Peyer's patch (tissue), 4 donors: ENCODE results near the gene GRWD1. TPM values are rescaled to one million over a fixed set of nuclear protein-coding genes. Genes with fewer than 3 reads are reported as not detected.
A peak's percentile ranks its signal among the peaks of the same experiment; 100 is the strongest.

Source experiments
- DNase-seq, 3 donors: peaks; one replicate each; pipeline ENCODE4 v3.0.0-alpha.2; 2017 to 2019
- H3K27ac ChIP-seq, 4 donors: fragments of 200-600 bp; sonication (generic); one replicate each; pipeline ENCODE4 v1.5.1; 2016 to 2019
- H3K27me3 ChIP-seq, 2 donors: fragments of 200-600 bp; sonication (generic); one replicate each; pipeline ENCODE4 v1.5.1; 2019
- H3K36me3 ChIP-seq, 3 donors: fragments of 200-600 bp; sonication (generic); one replicate each; pipeline ENCODE4 v1.5.1; 2016 to 2019
- H3K4me1 ChIP-seq, 4 donors: fragments of 200-600 bp; sonication (generic); one replicate each; pipeline ENCODE4 v1.5.1; 2016 to 2019
- H3K4me3 ChIP-seq, 4 donors: fragments of 200-600 bp; sonication (generic); 1 replicate in 3 of 4; 2 replicates in 1 of 4; pipeline ENCODE4 v1.5.1; 2016 to 2019; ENCODE audit warnings: mild to moderate bottlenecking in 1 of 4
- H3K9me3 ChIP-seq, 4 donors: fragments of 200-600 bp; sonication (generic); one replicate each; pipeline ENCODE4 v1.5.1; 2016 to 2019; ENCODE audit warnings: mild to moderate bottlenecking in 1 of 4
- POLR2A ChIP-seq, 2 donors: fragments of 450-650 bp; IDR thresholded peaks; one replicate each; pipeline ENCODE4 v1.5.1; 2017; ENCODE audit warnings: antibody characterized with exemption in 2 of 2, mild to moderate bottlenecking in 2 of 2, moderate library complexity in 2 of 2
- total RNA-seq, 4 donors: library from RNA; depleted of rRNA; stranded (reverse); fragments of >200 nt; gene quantifications; one replicate each; pipeline ENCODE4 v1.1.0, GENCODE V29; 2016
- TF ChIP-seq, protein P1 (sequence below), 6 experiments: fragments of 450-650 bp in 4 of 6; fragments of 200-600 bp in 2 of 6; sonication (generic) in 1 of 6; IDR thresholded peaks; one replicate each; pipeline ENCODE4 v1.5.1; 2017 to 2019; ENCODE audit warnings: antibody characterized with exemption in 6 of 6, mild to moderate bottlenecking in 3 of 6, moderate library complexity in 1 of 6

The GRWD1 gene
- total RNA-seq, 4 donors from 2014 or later = 10.0 to 17.6 (median 15.6) TPM

DNA sequence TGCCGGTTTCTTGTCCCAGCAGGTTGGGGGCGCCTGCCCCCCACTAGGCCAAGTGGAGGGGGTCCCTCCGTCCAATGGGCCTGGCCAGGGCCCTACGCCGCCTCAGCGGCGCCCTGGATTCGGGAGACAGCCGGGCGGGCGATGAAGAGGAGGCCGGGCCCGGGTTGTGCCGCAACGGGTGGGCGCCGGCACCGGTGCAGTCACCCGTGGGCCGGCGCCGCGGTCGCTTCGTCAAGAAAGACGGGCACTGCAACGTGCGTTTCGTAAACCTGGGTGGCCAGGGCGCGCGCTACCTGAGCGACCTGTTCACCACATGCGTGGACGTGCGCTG is 15.8 kb downstream of the GRWD1 start:
- Histone ChIP-seq H3K27me3 (no peaks in the 10 kb centered on the region), H3K36me3 (peaks cover 0 to 3% (median 0%) of the 10 kb centered on the region in 3 donors), H3K27ac (no peak overlapping the region), H3K4me3 (no peak overlapping the region), H3K9me3 (no peaks in the 10 kb centered on the region), H3K4me1 (no peaks in the 10 kb centered on the region)
- DNase-seq = no peak
- TF ChIP-seq, protein P1, sequence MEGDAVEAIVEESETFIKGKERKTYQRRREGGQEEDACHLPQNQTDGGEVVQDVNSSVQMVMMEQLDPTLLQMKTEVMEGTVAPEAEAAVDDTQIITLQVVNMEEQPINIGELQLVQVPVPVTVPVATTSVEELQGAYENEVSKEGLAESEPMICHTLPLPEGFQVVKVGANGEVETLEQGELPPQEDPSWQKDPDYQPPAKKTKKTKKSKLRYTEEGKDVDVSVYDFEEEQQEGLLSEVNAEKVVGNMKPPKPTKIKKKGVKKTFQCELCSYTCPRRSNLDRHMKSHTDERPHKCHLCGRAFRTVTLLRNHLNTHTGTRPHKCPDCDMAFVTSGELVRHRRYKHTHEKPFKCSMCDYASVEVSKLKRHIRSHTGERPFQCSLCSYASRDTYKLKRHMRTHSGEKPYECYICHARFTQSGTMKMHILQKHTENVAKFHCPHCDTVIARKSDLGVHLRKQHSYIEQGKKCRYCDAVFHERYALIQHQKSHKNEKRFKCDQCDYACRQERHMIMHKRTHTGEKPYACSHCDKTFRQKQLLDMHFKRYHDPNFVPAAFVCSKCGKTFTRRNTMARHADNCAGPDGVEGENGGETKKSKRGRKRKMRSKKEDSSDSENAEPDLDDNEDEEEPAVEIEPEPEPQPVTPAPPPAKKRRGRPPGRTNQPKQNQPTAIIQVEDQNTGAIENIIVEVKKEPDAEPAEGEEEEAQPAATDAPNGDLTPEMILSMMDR (IDR thresholded peaks at IDR 0.05) = no peak
- TF ChIP-seq POLR2A (IDR thresholded peaks at IDR 0.05) = no peak

DNA sequence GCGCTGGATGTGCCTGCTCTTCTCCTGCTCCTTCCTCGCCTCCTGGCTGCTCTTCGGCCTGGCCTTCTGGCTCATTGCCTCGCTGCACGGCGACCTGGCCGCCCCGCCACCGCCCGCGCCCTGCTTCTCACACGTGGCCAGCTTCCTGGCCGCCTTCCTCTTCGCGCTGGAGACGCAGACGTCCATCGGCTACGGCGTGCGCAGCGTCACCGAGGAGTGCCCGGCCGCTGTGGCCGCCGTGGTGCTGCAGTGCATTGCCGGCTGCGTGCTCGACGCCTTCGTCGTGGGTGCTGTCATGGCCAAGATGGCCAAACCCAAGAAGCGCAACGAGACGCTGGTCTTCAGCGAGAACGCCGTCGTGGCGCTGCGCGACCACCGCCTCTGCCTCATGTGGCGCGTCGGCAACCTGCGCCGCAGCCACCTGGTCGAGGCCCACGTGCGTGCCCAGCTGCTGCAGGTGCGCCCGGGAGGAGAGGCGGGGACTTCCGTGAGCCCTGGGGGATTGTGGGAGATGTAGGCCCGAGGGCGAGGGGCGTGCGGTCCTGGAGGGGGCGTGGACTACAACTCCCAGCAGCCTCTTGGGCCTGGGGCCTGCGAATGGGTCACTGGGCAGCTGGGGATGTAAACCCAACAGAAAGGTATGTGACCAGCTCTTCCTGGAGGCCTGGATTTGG is 16.3 kb downstream of the GRWD1 start:
- DNase-seq = no peak
- H3K36me3 ChIP-seq = no peaks in the 10 kb centered on the region
- H3K27me3 ChIP-seq = no peaks in the 10 kb centered on the region
- no peak overlapping the region for H3K27ac ChIP-seq
- no peak overlapping the region for H3K4me3 ChIP-seq
- TF ChIP-seq, protein P1 (IDR thresholded peaks at IDR 0.05) = no peak
- TF ChIP-seq POLR2A (IDR thresholded peaks at IDR 0.05) = no peak
- H3K9me3 ChIP-seq = no peaks in the 10 kb centered on the region
- no peaks in the 10 kb centered on the region for H3K4me1 ChIP-seq

DNA sequence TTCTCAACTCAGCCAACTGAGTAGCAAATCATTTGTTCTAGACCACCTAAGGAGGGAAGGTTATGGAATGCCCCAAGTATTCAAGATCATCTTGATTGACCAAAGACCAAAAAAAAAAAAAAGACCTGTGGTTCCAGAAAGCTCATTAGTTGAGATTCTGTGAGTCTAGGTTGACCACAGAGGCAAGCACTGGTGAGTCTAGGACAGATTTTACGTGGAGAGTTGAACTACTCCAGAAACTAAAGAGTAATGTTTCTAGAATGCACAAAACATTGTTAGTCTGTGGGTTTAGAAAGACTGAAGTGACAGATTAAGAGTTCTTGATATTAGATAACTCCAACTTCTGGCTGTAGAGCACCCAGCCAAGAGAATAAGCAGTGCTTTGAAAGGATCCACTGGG is 19.4 kb downstream of the GRWD1 start:
- DNase-seq = no peak
- Histone ChIP-seq H3K27ac (no peak overlapping the region), H3K27me3 (no peaks in the 10 kb centered on the region), H3K4me1 (peaks cover 0 to 9% (median 5%) of the 10 kb centered on the region in 4 donors), H3K36me3 (peaks cover 0 to under 1% (median 0%) of the 10 kb centered on the region in 3 donors), H3K9me3 (no peaks in the 10 kb centered on the region), H3K4me3 (no peak overlapping the region)
- TF ChIP-seq POLR2A (IDR thresholded peaks at IDR 0.05) = no peak
- TF ChIP-seq, protein P1 (IDR thresholded peaks at IDR 0.05) = no peak

DNA sequence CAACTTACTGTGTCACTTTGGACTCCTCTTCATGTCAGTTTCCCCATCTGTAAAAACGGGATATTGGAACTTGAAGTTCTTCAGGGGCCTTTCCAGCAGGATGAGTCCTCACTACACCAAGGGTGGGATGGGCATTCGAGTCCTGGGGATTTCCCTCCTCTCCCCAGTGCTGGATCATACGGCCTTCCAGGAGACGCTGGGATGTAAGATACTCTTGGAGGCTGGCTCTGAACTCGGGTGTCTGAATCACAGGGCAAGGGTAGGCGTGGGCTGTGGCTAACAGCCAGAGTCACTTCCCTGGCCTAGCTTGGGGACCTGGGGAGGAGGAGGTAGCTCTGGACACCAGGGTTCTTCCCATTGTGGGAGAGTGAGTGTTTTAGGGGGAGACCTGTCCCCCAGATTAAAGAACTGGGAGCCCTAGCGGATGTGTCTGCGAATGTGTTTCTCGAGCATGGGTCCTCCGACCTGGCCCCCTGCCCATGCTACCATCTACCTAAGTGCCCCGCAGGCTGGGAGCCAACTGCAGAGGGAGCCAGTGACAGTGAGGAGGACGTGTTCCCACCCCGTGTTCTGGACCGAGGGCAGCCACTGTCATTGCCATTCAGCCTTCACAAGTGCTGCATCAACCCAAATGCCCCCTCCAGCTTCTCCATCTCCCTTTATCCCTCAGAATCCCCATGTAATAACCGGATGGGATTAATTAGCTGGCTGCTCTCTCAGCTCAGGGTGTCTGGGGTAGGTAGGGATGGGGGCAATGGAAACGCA is 21.0 kb downstream of the GRWD1 start:
- H3K27ac ChIP-seq = no peak overlapping the region
- H3K4me1 ChIP-seq = peaks cover 0 to 16% (median 9%) of the 10 kb centered on the region in 4 donors
- no peak for TF ChIP-seq POLR2A (IDR thresholded peaks at IDR 0.05)
- TF ChIP-seq, protein P1 (IDR thresholded peaks at IDR 0.05) = no peak
- peak in 1 of 3 donors; percentile 63 for DNase-seq
- peaks cover 0 to 15% (median 0%) of the 10 kb centered on the region in 3 donors for H3K36me3 ChIP-seq
- H3K4me3 ChIP-seq = no peak overlapping the region
- H3K9me3 ChIP-seq = no peaks in the 10 kb centered on the region
- H3K27me3 ChIP-seq = no peaks in the 10 kb centered on the region

DNA sequence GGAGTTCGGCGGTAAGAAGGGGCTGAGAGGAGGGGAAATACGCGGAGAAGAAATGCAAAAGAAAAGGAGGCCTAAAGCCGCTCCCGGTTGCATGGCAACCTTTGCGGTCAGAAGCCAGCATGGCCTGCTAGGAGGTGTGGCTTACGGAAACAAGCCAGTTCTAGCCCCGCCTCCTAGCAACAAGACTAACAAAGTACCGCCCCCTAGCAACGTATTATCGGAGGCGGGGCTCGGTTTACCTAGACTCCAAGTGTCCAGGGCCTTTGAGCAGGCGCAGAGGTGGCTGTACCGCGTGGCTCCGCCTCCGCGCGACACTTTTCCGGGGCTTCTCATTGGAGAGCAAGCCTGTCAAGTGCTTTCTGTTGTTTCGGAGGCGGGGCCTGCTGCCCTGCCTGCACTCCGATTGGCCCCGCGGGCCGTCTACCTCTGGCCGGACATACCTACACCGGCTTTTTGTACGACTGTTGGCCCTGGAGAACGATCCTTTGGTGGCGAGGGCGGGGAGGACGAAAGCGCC is 23.0 kb downstream of the GRWD1 start:
- TF ChIP-seq, protein P1 (IDR thresholded peaks at IDR 0.05) = no peak
- TF ChIP-seq POLR2A (IDR thresholded peaks at IDR 0.05) = no peak
- H3K4me3 ChIP-seq = peak overlapping the region; percentile 82 to 99 (median 94)
- no peaks in the 10 kb centered on the region for H3K27me3 ChIP-seq
- peak overlapping the region; percentile 96 to 99 (median 98) for H3K27ac ChIP-seq
- H3K36me3 ChIP-seq = peaks cover 0 to 36% (median 0%) of the 10 kb centered on the region in 3 donors
- peaks cover 0 to 16% (median 9%) of the 10 kb centered on the region in 4 donors for H3K4me1 ChIP-seq
- DNase-seq = peak; percentile 99 to 100 (median 100)
- H3K9me3 ChIP-seq = no peaks in the 10 kb centered on the region
